ENCODE results near the gene THBS2. TPM values are rescaled to one million over a fixed set of nuclear protein-coding genes. Genes with fewer than 3 reads are reported as not detected.

THBS2 gene
- total RNA-seq, 3 donors from 2014 or later = 3.7 to 39.1 (median 4.0) TPM

DNA sequence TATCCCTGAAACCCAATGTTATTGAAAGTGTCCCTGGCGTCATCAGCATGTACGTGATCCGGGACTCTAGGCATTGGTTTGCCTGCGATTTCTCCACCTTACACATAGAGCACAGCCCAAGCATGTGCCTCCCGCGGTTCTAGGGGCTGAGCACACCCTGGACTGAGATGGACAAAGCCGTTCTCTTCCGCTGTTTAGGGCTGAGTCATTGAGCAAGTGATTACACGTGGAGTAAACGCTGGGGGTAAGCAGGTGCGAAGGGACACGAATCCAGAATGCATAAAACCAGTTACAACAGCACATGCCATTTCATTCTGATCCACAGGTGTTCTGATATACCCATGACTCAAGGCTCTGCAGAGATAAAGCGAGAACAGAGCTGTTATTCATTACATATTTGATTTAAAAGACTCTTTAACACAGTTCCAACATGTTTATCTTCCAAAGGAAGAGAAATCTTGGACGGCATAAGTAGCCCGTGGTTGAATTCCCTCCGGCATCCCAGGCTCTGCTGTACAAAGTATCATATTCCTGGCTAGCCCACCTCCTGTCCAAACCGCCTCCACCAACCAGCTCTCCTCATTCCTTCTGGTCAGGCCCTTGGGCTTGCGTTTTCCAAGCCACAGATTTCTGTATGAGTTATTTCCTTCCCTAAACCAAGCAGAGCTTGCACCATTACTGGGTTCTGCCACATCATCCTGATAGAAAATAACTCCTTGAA is 36.1 kb upstream of the THBS2 start:
- no peak for ATAC-seq
- no peak overlapping the region for H3K4me3 ChIP-seq
- H3K4me1 ChIP-seq (ENCODE audit: low read depth) = no peaks in the 10 kb centered on the region
- no peaks in the 10 kb centered on the region for H3K9me3 ChIP-seq
- H3K36me3 ChIP-seq (ENCODE audit: low read depth) = no peaks in the 10 kb centered on the region
- intact Hi-C loops (cut with DNase I, micrococcal nuclease) = no loop called here
- TF ChIP-seq, protein P1, sequence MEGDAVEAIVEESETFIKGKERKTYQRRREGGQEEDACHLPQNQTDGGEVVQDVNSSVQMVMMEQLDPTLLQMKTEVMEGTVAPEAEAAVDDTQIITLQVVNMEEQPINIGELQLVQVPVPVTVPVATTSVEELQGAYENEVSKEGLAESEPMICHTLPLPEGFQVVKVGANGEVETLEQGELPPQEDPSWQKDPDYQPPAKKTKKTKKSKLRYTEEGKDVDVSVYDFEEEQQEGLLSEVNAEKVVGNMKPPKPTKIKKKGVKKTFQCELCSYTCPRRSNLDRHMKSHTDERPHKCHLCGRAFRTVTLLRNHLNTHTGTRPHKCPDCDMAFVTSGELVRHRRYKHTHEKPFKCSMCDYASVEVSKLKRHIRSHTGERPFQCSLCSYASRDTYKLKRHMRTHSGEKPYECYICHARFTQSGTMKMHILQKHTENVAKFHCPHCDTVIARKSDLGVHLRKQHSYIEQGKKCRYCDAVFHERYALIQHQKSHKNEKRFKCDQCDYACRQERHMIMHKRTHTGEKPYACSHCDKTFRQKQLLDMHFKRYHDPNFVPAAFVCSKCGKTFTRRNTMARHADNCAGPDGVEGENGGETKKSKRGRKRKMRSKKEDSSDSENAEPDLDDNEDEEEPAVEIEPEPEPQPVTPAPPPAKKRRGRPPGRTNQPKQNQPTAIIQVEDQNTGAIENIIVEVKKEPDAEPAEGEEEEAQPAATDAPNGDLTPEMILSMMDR (IDR thresholded peaks at IDR 0.05) = no peak
- no peak for DNase-seq

DNA sequence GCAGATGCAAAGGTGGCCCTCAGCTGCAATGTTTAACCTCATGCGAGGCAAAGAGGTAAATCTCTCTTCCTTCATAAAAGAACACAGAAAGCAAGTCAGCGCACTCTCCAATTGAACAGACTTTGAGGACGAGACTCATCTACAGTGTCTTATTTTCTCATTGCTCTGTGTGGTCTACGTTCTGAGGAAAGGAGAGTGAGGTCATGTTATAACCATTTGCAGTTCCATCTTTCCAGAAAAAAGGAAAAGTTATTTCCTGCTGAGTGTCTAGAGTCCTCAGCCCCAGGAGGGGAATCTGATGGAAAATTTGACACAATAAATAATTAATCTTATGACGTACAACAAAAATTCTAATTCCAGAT is 35.6 kb upstream of the THBS2 start:
- Histone ChIP-seq H3K9me3 (no peaks in the 10 kb centered on the region), H3K4me1 (ENCODE audit: low read depth) (no peaks in the 10 kb centered on the region), H3K4me3 (no peak overlapping the region), H3K36me3 (ENCODE audit: low read depth) (no peaks in the 10 kb centered on the region)
- no peak for ATAC-seq
- intact Hi-C loops (cut with DNase I, micrococcal nuclease) = no loop called here
- TF ChIP-seq, protein P1 (IDR thresholded peaks at IDR 0.05) = no peak
- no peak for DNase-seq

DNA sequence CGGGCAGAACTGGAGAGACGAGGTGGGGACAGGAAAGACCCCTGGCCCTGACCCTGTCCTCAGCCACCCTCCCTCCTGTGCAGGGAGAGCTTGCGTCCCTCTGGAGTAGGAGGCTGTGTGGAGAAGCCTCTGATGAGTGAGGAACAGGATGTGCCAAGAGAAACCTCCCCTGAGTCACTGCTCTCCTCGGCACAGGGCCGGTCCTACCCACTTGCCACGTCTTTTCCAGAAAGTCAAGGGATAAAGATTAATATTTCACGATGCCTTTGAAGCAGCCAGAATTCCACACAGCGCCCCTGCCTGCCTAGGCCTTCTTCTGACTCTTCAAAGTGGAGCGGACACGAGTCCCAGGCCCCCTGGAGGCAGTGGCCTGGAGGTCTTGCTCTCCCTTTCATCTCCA is 34.9 kb upstream of the THBS2 start:
- H3K4me3 ChIP-seq = no peak overlapping the region
- no peaks in the 10 kb centered on the region for H3K36me3 ChIP-seq (ENCODE audit: low read depth)
- intact Hi-C loops (cut with DNase I, micrococcal nuclease) = no loop called here
- TF ChIP-seq, protein P1 (IDR thresholded peaks at IDR 0.05) = no peak
- no peak for ATAC-seq
- no peaks in the 10 kb centered on the region for H3K9me3 ChIP-seq
- no peaks in the 10 kb centered on the region for H3K4me1 ChIP-seq (ENCODE audit: low read depth)
- DNase-seq = no peak

DNA sequence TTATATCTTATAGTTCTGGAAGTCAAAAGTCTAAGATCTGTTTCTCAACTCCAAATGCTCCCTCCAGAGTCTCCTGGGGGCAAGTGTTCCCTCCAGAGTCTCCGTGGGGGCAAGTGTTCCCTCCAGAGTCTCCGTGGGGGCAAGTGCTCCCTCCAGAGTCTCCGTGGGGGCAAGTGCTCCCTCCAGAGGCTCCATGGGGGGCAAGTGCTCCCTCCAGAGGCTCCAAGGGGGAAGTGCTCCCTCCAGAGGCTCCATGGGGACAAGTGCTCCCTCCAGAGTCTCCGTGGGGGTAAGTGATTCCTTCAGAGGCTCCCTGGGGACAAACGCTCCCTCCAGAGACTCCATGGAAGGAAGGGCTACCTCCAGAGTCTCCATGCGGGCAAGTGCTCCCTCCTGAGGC is 34.0 kb upstream of the THBS2 start:
- Histone ChIP-seq H3K9me3 (no peaks in the 10 kb centered on the region), H3K4me3 (no peak overlapping the region), H3K4me1 (ENCODE audit: low read depth) (no peaks in the 10 kb centered on the region), H3K36me3 (ENCODE audit: low read depth) (no peaks in the 10 kb centered on the region)
- TF ChIP-seq, protein P1 (IDR thresholded peaks at IDR 0.05) = no peak
- DNase-seq = no peak
- intact Hi-C loops (cut with DNase I, micrococcal nuclease) = no loop called here
- ATAC-seq = no peak

DNA sequence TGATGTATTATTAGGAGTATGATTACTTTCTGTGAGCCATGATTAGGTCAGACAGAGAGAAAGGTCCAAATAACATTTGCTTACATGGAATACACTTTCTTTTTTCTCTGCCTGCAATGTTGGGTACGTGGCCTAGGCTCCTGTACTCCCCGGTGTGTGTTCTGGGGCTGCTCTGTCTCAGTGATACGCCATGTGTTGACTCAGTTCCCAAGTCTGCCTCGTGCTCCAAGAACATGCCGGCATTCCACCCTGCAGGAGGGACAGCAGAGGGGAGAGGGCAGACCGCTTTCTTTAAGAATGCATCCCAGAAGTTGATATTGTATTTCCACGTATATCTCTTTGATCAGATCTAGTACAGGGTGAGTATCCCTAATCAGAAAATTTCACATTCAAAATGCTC is 33.3 kb upstream of the THBS2 start:
- TF ChIP-seq, protein P1 (IDR thresholded peaks at IDR 0.05) = no peak
- no peak for ATAC-seq
- intact Hi-C loops (cut with DNase I, micrococcal nuclease) = no loop called here
- H3K9me3 ChIP-seq = no peaks in the 10 kb centered on the region
- DNase-seq = no peak
- H3K4me1 ChIP-seq (ENCODE audit: low read depth) = no peaks in the 10 kb centered on the region
- no peak overlapping the region for H3K4me3 ChIP-seq
- no peaks in the 10 kb centered on the region for H3K36me3 ChIP-seq (ENCODE audit: low read depth)

DNA sequence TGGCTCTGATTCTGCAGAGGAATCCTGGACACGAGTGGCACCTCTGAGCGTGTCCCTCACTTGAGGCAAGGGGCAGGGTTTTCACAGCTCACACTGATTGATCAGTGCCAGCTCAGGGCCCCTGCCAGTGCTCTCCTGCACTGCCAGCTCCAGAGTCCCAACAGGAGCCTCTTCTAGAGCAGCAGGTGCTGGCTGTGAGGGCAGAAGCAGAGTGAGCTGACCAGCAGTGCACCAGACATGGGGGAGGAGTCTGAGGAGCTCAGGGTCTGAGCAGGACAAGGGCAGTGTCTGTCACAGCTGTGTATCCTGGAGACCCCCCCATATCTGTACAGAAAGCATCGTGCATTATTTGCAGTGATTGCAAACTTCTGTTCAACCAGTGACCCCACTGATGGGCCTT is 31.5 kb upstream of the THBS2 start:
- Histone ChIP-seq H3K36me3 (ENCODE audit: low read depth) (no peaks in the 10 kb centered on the region), H3K4me3 (no peak overlapping the region), H3K9me3 (no peaks in the 10 kb centered on the region), H3K4me1 (ENCODE audit: low read depth) (no peaks in the 10 kb centered on the region)
- intact Hi-C loops (cut with DNase I, micrococcal nuclease) = no loop called here
- no peak for DNase-seq
- TF ChIP-seq, protein P1 (IDR thresholded peaks at IDR 0.05) = no peak
- ATAC-seq = no peak

Measured in mucosa of descending colon (tissue), 3 donors.